Smooth muscle cell of the pulmonary artery (primary cell): ENCODE data around the gene TMEM217. TPM values are rescaled to one million over a fixed set of nuclear protein-coding genes. Genes with fewer than 3 reads are reported as not detected.

Experiments
- total RNA-seq: library from RNA; depleted of rRNA; stranded (reverse); fragments of >200 nt; gene quantifications from 2 replicates; pipeline ENCODE4 v1.2.3, GENCODE V29; 2014

TMEM217 gene
- total RNA-seq = 1.4 and 2.2 TPM in 2 replicates

DNA sequence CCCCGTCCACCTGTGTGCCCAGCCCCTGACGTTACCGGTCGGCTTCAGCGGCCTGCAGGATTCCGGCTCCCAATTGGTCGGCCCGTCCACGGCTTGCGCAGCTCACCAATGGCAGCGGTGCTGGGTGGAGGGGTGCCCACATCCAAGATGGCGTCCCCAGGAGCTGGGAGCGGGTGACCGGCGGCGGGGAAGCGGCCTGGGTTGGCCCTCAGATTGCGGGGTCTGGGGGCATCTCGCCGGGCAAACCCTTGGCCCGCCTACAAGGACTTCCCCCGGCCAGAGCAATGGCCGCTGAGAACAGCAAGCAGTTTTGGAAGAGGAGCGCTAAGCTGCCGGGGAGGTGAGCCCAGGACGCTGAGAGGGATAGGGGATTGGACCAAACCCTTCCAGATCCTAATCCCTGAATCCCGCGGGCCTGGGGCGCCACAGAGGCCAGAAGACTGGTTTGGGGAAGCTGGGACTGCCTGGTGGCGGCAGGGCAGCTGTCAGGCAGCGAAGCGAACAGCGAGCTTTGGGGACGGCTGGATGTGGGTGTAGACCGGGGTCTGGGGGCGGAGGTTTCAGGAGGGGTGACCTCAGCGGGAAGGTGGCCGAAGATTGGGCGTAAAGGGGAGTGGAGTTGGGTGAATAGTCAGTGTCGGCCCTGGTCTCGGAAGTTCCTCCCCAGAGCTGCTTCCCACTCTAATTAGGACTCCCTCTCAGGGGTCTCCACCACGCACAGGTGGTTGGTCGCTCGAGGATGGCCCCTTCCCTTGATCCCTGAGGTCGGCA is at the start of gene TMEM217, which contains the start of gene TBC1D22B:
TMEM217 (minus strand) TSS at position 511 of the 771 bp plus-strand sequence. CDS start 39,114 bp downstream, outside the sequence.
TBC1D22B (plus strand) TSS at position 139 of the 771 bp plus-strand sequence; CDS start at position 285, 146 bp downstream.

DNA sequence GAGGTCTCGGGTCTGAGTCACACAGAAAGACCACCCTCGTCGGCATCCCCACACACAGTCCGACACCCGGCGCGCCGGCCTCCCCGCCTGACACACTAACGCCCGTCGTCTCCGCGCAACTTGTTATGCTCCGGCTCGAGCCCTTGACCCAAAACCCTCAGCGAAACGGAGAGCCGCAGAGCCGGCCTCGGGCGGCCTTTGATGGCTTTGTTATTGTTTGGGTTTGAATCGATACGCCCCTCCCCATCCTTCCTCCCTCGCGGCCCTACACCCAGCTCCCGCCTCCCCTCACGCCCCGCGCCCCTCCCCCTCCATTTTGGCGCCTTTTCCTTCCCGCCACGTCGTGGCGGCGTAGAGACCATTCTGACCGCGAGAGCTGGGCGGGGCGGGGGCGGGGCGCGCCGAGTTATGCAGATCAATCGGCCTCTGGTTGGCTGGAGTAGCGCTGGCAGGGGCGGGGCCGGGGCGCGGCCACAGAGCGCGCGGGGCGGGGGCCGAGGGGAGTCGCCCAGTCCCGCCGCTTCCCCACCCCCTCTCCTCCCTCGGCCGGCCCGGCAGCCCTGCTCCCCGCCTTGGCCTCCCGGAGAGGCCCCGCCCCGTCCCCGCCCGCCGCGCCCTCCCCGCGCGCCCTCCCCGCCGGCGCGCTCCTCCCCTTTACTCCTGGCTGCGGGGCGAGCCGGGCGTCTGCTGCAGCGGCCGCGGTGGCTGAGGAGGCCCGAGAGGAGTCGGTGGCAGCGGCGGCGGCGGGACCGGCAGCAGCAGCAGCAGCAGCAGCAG is 88.3 kb downstream of the TMEM217 start, which contains the start of gene PIM1:
PIM1 (plus strand) TSS at position 657 of the 777 bp plus-strand sequence. CDS start 424 bp downstream, outside the sequence.

Other genes starting within 250 kb of the TMEM217 start
- gene PIM1, start 88.0 kb downstream of the TMEM217 start, total RNA-seq = 19.3 and 33.9 TPM in 2 replicates
- gene TBC1D22B, start 372 bp downstream of the TMEM217 start, total RNA-seq = 7.8 and 8.2 TPM in 2 replicates
- 15.0 and 15.9 TPM in 2 replicates for gene RNF8, start 95.8 kb upstream of the TMEM217 start, total RNA-seq
- 37.6 and 39.6 TPM in 2 replicates for gene CMTR1, start 175.1 kb upstream of the TMEM217 start, total RNA-seq
- gene CCDC167, start 241.7 kb upstream of the TMEM217 start, total RNA-seq = 10.2 and 10.8 TPM in 2 replicates